GM19372 (cell line): ENCODE data around the gene DDX1.

Source experiments
- ATAC-seq: cut with Tn5 transposase; IDR thresholded peaks from one replicate; pipeline ENCODE4 v1.9.1; 2021; ENCODE audit warnings: mild to moderate bottlenecking, low read depth, moderate library complexity; ENCODE audit not compliant: unreplicated experiment

Gene DDX1

GRCh38 chr2:15642011-15642814 lies 50.5 kb downstream of the DDX1 start:
- ATAC-seq, result no peak

GRCh38 chr2:15642815-15643500 lies 51.3 kb downstream of the DDX1 start:
- no peak for ATAC-seq

- ATAC-seq, result no peak
Observed at GRCh38 chr2:15643791-15644585, 52.3 kb downstream of the DDX1 start.

- no peak for ATAC-seq
Observed at GRCh38 chr2:15645300-15645699, 53.6 kb downstream of the DDX1 start.

- ATAC-seq, result no peak
Observed at GRCh38 chr2:15645720-15646385, 54.2 kb downstream of the DDX1 start.

- no peak for ATAC-seq
Observed at GRCh38 chr2:15646661-15647060, 55.0 kb downstream of the DDX1 start.

GRCh38 chr2:15647622-15648590 lies 56.2 kb downstream of the DDX1 start:
- no peak for ATAC-seq

GRCh38 chr2:15648593-15649525 lies 57.2 kb downstream of the DDX1 start:
- ATAC-seq, result no peak

- no peak for ATAC-seq
Observed at GRCh38 chr2:15649561-15650255, 58.0 kb downstream of the DDX1 start.

- no peak for ATAC-seq
Observed at GRCh38 chr2:15650616-15651366, 59.1 kb downstream of the DDX1 start.

GRCh38 chr2:15651367-15651727 lies 59.7 kb downstream of the DDX1 start:
- no peak for ATAC-seq

- no peak for ATAC-seq
Observed at GRCh38 chr2:15652252-15652651, 60.6 kb downstream of the DDX1 start.

- ATAC-seq, result no peak
Observed at GRCh38 chr2:15652801-15653200, 61.1 kb downstream of the DDX1 start.

- no peak for ATAC-seq
Observed at GRCh38 chr2:15653806-15654726, 62.4 kb downstream of the DDX1 start.

GRCh38 chr2:15654727-15655073 lies 63.0 kb downstream of the DDX1 start:
- no peak for ATAC-seq

- ATAC-seq, result no peak
Observed at GRCh38 chr2:15655123-15655887, 63.6 kb downstream of the DDX1 start.
